ENCODE data around the gene C19orf12. TPM values are rescaled to one million over a fixed set of nuclear protein-coding genes. Genes with fewer than 3 reads are reported as not detected.
"Not testable (repeated sequence)": the region's sequence is repeated elsewhere in the genome, so short reads cannot be mapped to it uniquely, and the experiment has no call there.

Gene C19orf12
- total RNA-seq, 1 donor from 2014 or later = 8.1 TPM

DNA sequence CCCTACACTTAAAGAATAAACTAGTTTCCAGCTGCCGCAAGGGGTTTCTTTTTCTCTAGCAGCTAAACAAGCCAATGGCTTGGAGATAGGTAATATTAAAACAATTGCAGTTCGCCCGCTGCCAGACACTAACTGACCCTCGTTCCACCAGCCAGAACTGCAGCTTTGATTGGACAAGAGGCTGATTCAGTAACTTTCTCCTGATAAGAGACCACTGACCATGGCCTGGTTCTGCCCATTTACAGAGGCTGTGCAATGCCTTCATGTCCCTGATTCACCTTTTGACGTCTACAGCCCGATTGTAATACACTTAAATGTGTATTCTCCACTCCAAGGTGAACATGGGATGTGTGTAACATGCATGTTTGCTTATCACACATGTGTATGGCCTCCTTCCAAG lies 12.8 kb upstream of the C19orf12 start:
- no peak for ATAC-seq

DNA sequence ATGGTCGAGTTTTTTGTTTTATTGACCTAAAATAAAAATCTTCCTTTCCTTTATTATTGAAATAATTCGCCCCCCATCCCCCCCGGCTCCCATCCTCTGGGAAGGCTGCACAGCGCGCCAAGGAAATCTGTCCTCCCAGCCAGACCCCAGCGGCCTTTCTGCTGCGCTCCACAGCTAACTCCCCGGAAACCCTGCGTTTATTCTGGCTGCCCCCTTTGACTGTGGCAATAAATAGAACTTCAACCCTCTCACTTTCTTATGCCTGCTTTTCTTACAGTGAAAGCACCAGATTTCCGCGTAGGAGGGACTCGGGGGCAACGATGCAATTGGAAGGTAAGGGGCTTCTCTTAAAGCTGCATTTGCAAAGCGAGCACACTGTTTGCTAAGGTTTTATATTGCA lies 9.7 kb upstream of the C19orf12 start:
- ATAC-seq = no peak

DNA sequence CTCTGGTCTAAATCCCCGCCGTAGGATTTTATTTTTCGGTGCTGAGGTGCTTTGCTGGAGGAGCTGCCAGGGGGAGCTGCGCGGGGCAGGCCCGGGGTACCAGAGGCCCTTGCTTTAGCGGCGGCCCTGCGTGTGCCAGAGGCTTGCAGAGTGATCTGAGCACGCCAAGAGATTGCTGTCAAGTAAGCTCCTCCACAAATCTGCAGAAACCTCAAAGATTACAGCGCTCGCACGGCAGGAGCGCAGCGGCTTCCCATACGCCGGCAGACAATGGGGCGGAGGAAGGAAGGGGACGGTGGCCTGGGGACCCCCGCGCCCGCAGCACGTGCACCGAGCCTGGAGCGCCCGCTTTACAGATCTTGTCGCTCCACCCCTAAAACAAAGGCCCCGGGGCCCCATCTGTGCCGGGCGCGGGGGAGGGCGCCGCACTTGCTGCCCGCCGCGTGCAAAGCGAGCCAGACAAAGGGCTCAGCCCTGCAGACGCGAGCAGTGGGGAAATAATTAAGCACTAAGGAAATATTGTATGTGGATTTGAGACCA lies 9.1 kb upstream of the C19orf12 start:
- no peak for ATAC-seq

GRCh38 chr19:29717051-29717450 lies 2.0 kb upstream of the C19orf12 start:
- ATAC-seq = no peak

GRCh38 chr19:29715701-29716581 lies 880 bp upstream of the C19orf12 start:
- ATAC-seq = peak; percentile 9

- ATAC-seq = peak; percentile 38
Measured at GRCh38 chr19:29714371-29714952, 599 bp downstream of the C19orf12 start.

- no peak for ATAC-seq
Measured at GRCh38 chr19:29712744-29713516, 2.1 kb downstream of the C19orf12 start.

GRCh38 chr19:29711584-29712132 lies 3.4 kb downstream of the C19orf12 start:
- no peak for ATAC-seq

DNA sequence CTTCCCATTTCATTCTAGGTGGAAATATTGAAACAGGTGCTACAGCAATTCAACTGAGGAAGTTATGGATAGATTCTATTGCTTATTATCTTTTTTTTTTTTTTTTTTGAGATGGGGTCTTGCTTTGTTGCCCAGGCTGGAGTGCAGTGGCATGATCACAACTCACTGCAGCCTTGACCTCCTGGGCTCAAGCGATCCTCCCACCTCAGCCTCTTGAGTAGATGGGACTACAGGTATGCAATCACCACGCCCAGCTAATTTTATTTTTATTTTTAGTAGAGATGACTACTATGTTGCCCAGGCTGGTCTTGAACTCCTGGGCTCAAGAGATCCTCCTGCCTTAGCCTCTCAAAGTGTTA lies 5.6 kb downstream of the C19orf12 start:
- ATAC-seq = not testable (repeated sequence)

DNA sequence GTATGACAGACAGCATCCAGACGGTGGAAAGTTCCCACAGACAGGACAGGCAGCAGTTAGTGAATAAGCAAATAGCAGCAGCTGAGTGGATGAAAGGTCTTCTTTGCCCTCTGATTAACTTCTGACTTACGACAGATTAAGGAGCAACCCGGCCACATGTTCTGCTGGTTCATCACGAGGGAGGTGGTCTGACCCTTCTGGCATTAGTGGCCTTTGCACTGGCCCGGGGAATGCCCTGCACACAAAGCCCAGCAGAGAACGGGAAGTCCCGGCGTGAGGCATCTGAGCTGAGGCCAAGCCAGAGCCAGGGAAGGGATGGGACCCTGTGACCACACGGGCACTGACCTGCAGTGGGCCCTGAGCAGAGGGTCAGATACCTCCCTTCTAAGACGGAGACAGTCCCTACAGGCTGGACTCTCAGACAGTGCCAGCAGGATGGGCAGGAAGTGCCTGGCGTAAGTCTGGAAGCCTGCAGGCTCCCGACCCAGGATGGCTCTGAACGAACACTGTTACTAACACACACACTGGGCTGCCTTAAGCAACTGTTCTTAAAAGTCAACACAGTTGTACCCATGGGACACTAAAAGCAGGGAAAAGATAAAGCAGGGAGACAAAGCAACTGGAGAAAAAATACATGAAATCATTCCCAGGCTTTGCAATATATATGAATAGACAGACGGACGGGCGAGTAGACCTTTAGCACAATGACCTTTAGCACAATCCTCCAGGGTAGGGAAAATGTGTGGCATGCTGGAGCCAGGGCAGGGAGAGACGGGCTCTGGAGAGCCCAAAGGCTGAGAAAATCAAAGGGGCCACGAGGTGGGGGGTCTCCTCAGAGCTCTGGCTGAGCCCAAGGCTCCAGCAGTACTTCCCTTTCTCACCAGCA lies 6.3 kb downstream of the C19orf12 start:
- ATAC-seq = no peak

GRCh38 chr19:29706635-29707034 lies 8.4 kb downstream of the C19orf12 start:
- ATAC-seq = no peak

GRCh38 chr19:29705706-29706105 lies 9.4 kb downstream of the C19orf12 start:
- no peak for ATAC-seq

GRCh38 chr19:29704562-29705558 lies 10.2 kb downstream of the C19orf12 start:
- no peak for ATAC-seq

- no peak for ATAC-seq
Measured at GRCh38 chr19:29702963-29703320, 12.1 kb downstream of the C19orf12 start.

DNA sequence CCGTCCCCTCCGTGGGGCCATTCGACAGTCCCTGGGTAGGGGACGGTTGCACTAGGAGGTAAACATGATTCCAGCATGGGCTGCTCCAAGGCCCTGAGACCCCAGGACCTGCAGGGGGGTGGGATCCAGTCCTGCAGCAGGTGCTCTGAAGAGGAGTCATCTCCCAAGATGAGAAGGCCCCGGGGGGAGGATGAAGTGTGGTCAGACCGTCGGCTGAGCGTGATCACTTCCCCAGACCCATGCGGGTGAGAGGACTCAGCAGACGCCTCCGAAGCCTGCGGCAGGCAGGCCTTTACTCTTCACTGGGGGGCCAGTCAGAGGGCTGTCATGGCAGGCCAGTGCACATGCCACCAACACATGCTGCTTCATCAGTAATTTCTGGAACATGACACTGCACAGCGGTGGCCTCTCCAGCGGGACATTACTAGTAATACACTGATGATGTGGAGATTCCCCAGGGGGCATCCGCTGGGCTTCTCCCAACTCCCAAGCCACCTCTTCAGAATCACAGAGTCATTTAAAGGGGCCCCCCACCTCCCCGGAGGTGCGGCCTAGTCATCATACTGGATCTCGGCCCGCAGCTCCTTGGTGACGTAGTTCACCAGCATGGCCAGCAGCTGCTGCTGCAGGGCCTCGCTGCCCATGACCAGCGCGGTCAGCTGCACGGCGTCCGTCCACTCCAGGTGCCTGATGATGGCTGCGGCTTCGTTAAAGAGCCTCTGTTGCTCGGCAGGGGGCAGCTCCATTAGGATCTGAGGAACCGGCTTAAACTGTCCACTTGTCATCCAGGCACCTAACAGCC lies 12.7 kb downstream of the C19orf12 start:
- ATAC-seq = no peak

- no peak for ATAC-seq
Measured at GRCh38 chr19:29700498-29700897, 14.6 kb downstream of the C19orf12 start.

- no peak for ATAC-seq
Measured at GRCh38 chr19:29699861-29700260, 15.2 kb downstream of the C19orf12 start.

GRCh38 chr19:29697523-29698261 lies 17.4 kb downstream of the C19orf12 start:
- ATAC-seq = no peak

DNA sequence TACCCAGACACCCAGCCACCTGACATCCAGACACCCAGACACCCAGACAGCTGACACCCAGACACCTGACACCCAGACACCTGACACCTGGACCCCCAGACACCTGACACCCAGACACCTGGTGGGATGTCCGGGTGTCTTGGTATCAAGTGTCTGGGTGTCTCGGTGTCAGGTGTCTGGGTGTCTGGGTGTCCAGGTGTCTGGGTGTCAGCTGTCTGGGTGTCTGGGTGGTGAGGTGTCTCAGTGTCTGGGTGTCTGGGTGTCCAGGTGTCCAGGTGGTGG lies 18.6 kb downstream of the C19orf12 start:
- no peak for ATAC-seq
